Heart right ventricle (tissue), 16 donors: ENCODE measurements around the gene RAD51C. TPM values are rescaled to one million over a fixed set of nuclear protein-coding genes. Genes with fewer than 3 reads are reported as not detected.
"Not testable (repeated sequence)": the region's sequence is repeated elsewhere in the genome, so short reads cannot be mapped to it uniquely, and the experiment has no call there.

Source experiments
- ATAC-seq, 8 donors: fragments of 200-7000 bp; cut with Tn5 transposase; one replicate each; pipeline ENCODE4 v1.9.1; 2020; ENCODE audit warnings: mild to moderate bottlenecking in 8 of 8, moderate library complexity in 8 of 8, moderate number of reproducible peaks in 1 of 8
- DNase-seq, 2 donors: peaks; one replicate each; pipeline ENCODE4 v3.0.0-alpha.2; 2020
- H3K27ac ChIP-seq, 10 donors: fragments of 200-600 bp; sonication (generic) in 2 of 10; one replicate each; pipeline versions ENCODE4 v1.5.0 to v1.8.0; 2020 to 2022; ENCODE audit warnings: mild to moderate bottlenecking in 3 of 10
- H3K27me3 ChIP-seq, 7 donors: fragments of 200-600 bp; one replicate each; pipeline ENCODE4 v1.8.0; 2021 to 2022; ENCODE audit warnings: mild to moderate bottlenecking in 2 of 7
- H3K36me3 ChIP-seq, 9 donors: fragments of 200-600 bp; sonication (generic) in 1 of 9; one replicate each; pipeline versions ENCODE4 v1.5.0 to v1.8.0; 2020 to 2022; ENCODE audit warnings: mild to moderate bottlenecking in 2 of 9
- H3K4me1 ChIP-seq, 9 donors: fragments of 200-600 bp; sonication (generic) in 1 of 9; one replicate each; pipeline versions ENCODE4 v1.5.0 to v1.8.0; 2020 to 2022; ENCODE audit warnings: mild to moderate bottlenecking in 4 of 9
- H3K4me3 ChIP-seq, 10 donors: fragments of 200-600 bp; sonication (generic) in 2 of 10; one replicate each; pipeline versions ENCODE4 v1.5.0 to v1.8.0; 2020 to 2022; ENCODE audit warnings: mild to moderate bottlenecking in 7 of 10, moderate library complexity in 2 of 10
- H3K9me3 ChIP-seq, 11 donors: fragments of 200-600 bp in 10 of 11; sonication (generic) in 2 of 11; one replicate each; pipeline versions ENCODE4 v1.5.0 to v1.8.0; 2013 to 2022; ENCODE audit warnings: mild to moderate bottlenecking in 2 of 11, control low read depth in 1 of 11, moderate library complexity in 1 of 11
- WGBS, 2 donors: extraction: QIAGEN DNeasy Blood & Tissue Kit; methylation state at CpG; one replicate each; pipeline ENCODE4 v1.1.7; 2013; ENCODE audit warnings: inconsistent platforms in 1 of 2; 5-methylcytosine and 5-hydroxymethylcytosine counted together
- intact Hi-C, 10 donors: fragments of 100-400 bp; cut with DNase I; formaldehyde crosslinking; loops; one replicate each; pipeline versions ENCODE4 v1.11.1 to v1.14.2; 2022
- polyA plus RNA-seq, 2 donors: library from polyadenylated mRNA; stranded (reverse); fragments of 200-250 nt; gene quantifications; one replicate each; pipeline ENCODE4 v1.2.3, GENCODE V29; 2013
- total RNA-seq, 10 donors: library from RNA; stranded (reverse); fragmentation: NEBNext Ultra II Directional in 3 of 10; extraction: Animal tissue kit (Norgen Biotek cat#: 25700) in 3 of 10; gene quantifications; one replicate each; pipeline versions ENCODE4 v1.2.1 to v1.2.4, GENCODE V29; 2021 to 2023
- TF ChIP-seq, protein P1 (sequence below), 9 donors: fragments of 200-600 bp; sonication (generic) in 2 of 9; IDR thresholded peaks; one replicate each; pipeline versions ENCODE4 v1.5.0 to v1.8.0; 2021 to 2022; ENCODE audit warnings: antibody characterized with exemption in 9 of 9, mild to moderate bottlenecking in 5 of 9, moderate library complexity in 1 of 9
- donor health status: Arrhythmogenic right ventricular cardiomyopathy.
- donor health status: ischemic (EF 13 %, LVEDD 7.1; RV severe dilation, severe dysfunction).
- donor health status: healthy with polysubstance abuse.
- donor health status: DM: no; HTN: yes; CAD: no.
- donor health status: DM: no; HTN: no; CAD: no.
- donor health status: ischemic (EF 25% LVEDD 6.9; RV normal size, moderate dysfunction).
- donor health status: ischemic (EF 25% LVEDD 5.7; RV mildly dilated, moderate dysfunction).
- donor health status: healthy.
- donor health status: DM: yes; HTN: yes; CAD: no.
- donor health status: Ischemic cardiomyopathy.
- donor health status: ischemic (EF 35%, LVEDD 5.7; RV mildly dilated, moderate dysfunction).
- donor health status: nonischemic (EF 11% LVEDD 7.7; RV severe dilation, severe dysfunction).
- donor health status: DM: yes; HTN: yes; CAD: no.
- donor health status: PGD.
- donor health status: ischemic (EF 29% LVEDD 5.4; RV normal size, mild dysfunction).
- donor health status: nonischemic (EF 23%, LVEDD 6.1; RV moderate dilation, normal function).

The RAD51C gene
- total and polyA plus RNA-seq, 12 donors, result 19.4 to 40.7 (median 36.2) TPM

- intact Hi-C loops, result no loop called here
- Histone ChIP-seq H3K27ac (no peak overlapping the region), H3K4me3 (no peak overlapping the region), H3K36me3 (no peaks in the 10 kb centered on the region), H3K9me3 (no peaks in the 10 kb centered on the region), H3K27me3 (no peaks in the 10 kb centered on the region), H3K4me1 (peaks cover 0 to 15% (median 8%) of the 10 kb centered on the region in 9 donors)
- TF ChIP-seq, protein P1, sequence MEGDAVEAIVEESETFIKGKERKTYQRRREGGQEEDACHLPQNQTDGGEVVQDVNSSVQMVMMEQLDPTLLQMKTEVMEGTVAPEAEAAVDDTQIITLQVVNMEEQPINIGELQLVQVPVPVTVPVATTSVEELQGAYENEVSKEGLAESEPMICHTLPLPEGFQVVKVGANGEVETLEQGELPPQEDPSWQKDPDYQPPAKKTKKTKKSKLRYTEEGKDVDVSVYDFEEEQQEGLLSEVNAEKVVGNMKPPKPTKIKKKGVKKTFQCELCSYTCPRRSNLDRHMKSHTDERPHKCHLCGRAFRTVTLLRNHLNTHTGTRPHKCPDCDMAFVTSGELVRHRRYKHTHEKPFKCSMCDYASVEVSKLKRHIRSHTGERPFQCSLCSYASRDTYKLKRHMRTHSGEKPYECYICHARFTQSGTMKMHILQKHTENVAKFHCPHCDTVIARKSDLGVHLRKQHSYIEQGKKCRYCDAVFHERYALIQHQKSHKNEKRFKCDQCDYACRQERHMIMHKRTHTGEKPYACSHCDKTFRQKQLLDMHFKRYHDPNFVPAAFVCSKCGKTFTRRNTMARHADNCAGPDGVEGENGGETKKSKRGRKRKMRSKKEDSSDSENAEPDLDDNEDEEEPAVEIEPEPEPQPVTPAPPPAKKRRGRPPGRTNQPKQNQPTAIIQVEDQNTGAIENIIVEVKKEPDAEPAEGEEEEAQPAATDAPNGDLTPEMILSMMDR (IDR thresholded peaks at IDR 0.05), result no peak
- DNase-seq, result no peak
- WGBS, 2 donors, result 88 to 98% methylated on average over 2 of the region's 2 CpGs
- no peak for ATAC-seq
These were observed 3.9 kb upstream of the RAD51C start for GRCh38 chr17:58688521-58688920.

- DNase-seq, ATAC-seq, H3K36me3 ChIP-seq, H3K27me3 ChIP-seq, H3K27ac ChIP-seq, H3K9me3 ChIP-seq, H3K4me3 ChIP-seq: not testable (repeated sequence)
- intact Hi-C loops, result loop anchor here in 6 of 10 donors (5.0 to 10.0 kb wide), 5 partner anchors 55 to 173 kb away; no protein-coding TSS in a partner anchor
- 93 to 95% methylated on average over 7 of the region's 7 CpGs for WGBS, 2 donors
- H3K4me1 ChIP-seq, result peaks cover 0 to 25% (median 16%) of the 10 kb centered on the region in 9 donors
These were observed 2.4 kb upstream of the RAD51C start for GRCh38 chr17:58690033-58690432.

- peak within 1 kb of the TSS in 9 of 10 donors; percentile 67 to 90 (median 82) for H3K27ac ChIP-seq
- intact Hi-C loops, result loop anchor here in 8 of 10 donors (1.0 to 10.0 kb wide), 11 partner anchors 33 to 175 kb away; no protein-coding TSS in a partner anchor
- DNase-seq (peak in 1 of 2 donors; percentile 15), ATAC-seq (peak in 2 of 8 donors; percentile 3 to 36)
- peaks cover 0 to 25% (median 16%) of the 10 kb centered on the region in 9 donors for H3K4me1 ChIP-seq
- no peaks in the 10 kb centered on the region for H3K27me3 ChIP-seq
- WGBS, 2 donors, result 87 to 91% methylated on average over 18 to 19 of the region's 19 CpGs
- TF ChIP-seq, protein P1 (IDR thresholded peaks at IDR 0.05), result no peak
- H3K36me3 ChIP-seq, result peaks cover 0 to 16% (median 4%) of the 10 kb centered on the region in 9 donors
- H3K4me3 ChIP-seq, result peak within 1 kb of the TSS; percentile 21 to 87 (median 72)
- no peaks in the 10 kb centered on the region for H3K9me3 ChIP-seq
These were observed 632 bp upstream of the RAD51C start, which contains the start of gene TEX14 for GRCh38 chr17:58691701-58692238. Gene TEX14 (minus strand): TSS chr17:58692045. CDS start chr17:58652001, 40,044 bp downstream.

- TF ChIP-seq, protein P1 (IDR thresholded peaks at IDR 0.05), result no peak
- DNase-seq (no peak), ATAC-seq (peak in 1 of 8 donors; percentile 15)
- Histone ChIP-seq H3K4me1 (peaks cover 0 to 25% (median 16%) of the 10 kb centered on the region in 9 donors), H3K9me3 (no peaks in the 10 kb centered on the region), H3K27ac (peak overlapping the region in 6 of 10 donors; percentile 82 to 90 (median 84)), H3K4me3 (peak overlapping the region; percentile 21 to 87 (median 72)), H3K27me3 (no peaks in the 10 kb centered on the region), H3K36me3 (peaks cover 0 to 24% (median 4%) of the 10 kb centered on the region in 9 donors)
- WGBS, 2 donors, result 74 to 77% methylated on average over 8 of the region's 8 CpGs
- intact Hi-C loops, result loop anchor here in 7 of 10 donors (2.0 to 10.0 kb wide), 9 partner anchors 34 to 176 kb away; no protein-coding TSS in a partner anchor
These were observed 806 bp downstream of the RAD51C start for GRCh38 chr17:58693208-58693607.

DNA sequence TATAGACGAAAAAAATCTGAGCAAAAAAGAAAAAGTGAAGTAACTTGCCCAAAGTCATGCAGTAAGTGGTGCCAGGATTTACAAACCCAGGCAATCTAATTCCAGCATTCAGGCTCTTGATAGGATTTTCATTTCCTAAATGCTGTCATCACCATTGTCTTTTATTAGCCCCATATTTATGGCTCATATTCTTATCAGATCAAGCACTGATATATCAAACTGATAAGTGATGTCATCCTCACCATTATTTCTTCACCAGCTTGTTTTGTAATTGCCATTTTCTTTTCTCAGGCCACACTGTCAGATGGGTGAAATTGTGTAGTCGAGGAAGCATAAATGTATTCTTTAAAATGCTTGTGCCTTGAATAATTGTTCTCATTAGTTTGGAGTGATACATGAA, 1.3 kb downstream of the RAD51C start:
- H3K27ac ChIP-seq, result no peak overlapping the region
- no peaks in the 10 kb centered on the region for H3K9me3 ChIP-seq
- WGBS, 2 donors, result 82 to 85% methylated on average over 2 of the region's 2 CpGs
- peaks cover 0 to 27% (median 4%) of the 10 kb centered on the region in 9 donors for H3K36me3 ChIP-seq
- TF ChIP-seq, protein P1 (IDR thresholded peaks at IDR 0.05), result no peak
- DNase-seq (no peak), ATAC-seq (no peak)
- H3K27me3 ChIP-seq, result no peaks in the 10 kb centered on the region
- peaks cover 0 to 25% (median 16%) of the 10 kb centered on the region in 9 donors for H3K4me1 ChIP-seq
- intact Hi-C loops, result loop anchor here in 7 of 10 donors (2.0 to 10.0 kb wide), 9 partner anchors 35 to 177 kb away; no protein-coding TSS in a partner anchor
- H3K4me3 ChIP-seq, result peak overlapping the region in 1 of 10 donors; percentile 87
